ENCODE measurements around the gene CDS1.

DNA sequence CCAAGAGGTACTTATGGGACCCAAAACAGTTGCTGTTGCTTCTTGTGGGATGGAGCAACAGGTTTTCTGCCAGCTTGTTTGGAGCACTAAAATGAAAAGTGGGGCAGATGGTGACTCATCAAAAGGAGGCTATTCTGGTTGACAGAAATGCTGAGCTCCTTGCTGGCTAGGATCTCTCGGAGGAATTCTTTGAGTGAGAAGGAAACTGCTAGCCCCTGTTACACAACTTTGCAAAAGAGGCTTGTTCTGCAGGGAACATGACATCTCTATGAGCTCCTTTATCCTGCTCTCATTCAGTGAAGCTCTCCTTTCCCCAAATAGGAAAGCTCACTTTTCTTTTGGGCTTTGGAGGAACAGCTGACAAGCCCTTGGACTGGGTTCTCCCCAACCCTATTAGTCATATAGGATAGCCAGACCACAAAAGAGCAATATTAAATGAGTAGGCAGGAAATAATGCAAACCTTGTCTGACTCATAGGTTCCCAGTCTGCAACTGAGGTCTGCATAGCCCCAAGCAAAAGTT, 108.3 kb downstream of the CDS1 start:
- TF ChIP-seq, protein P1, sequence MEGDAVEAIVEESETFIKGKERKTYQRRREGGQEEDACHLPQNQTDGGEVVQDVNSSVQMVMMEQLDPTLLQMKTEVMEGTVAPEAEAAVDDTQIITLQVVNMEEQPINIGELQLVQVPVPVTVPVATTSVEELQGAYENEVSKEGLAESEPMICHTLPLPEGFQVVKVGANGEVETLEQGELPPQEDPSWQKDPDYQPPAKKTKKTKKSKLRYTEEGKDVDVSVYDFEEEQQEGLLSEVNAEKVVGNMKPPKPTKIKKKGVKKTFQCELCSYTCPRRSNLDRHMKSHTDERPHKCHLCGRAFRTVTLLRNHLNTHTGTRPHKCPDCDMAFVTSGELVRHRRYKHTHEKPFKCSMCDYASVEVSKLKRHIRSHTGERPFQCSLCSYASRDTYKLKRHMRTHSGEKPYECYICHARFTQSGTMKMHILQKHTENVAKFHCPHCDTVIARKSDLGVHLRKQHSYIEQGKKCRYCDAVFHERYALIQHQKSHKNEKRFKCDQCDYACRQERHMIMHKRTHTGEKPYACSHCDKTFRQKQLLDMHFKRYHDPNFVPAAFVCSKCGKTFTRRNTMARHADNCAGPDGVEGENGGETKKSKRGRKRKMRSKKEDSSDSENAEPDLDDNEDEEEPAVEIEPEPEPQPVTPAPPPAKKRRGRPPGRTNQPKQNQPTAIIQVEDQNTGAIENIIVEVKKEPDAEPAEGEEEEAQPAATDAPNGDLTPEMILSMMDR (IDR thresholded peaks at IDR 0.05; ENCODE audit: extremely low read depth in 1 of 2, insufficient read depth in 1 of 2, low read depth in 1 of 2, low read length in 2 of 2): no peak
- TF ChIP-seq POLR2A (IDR thresholded peaks at IDR 0.05; ENCODE audit: low read depth, low read length) (no peak), EZH2 (IDR thresholded peaks at IDR 0.05; ENCODE audit: borderline replicate concordance, low read depth, low read length, severe bottlenecking) (no peak), POLR2AphosphoS5 (IDR thresholded peaks at IDR 0.05; ENCODE audit: insufficient read depth, low read depth, low read length) (peak; percentile 53), JUN (IDR thresholded peaks at IDR 0.05; ENCODE audit: borderline replicate concordance, insufficient read depth, insufficient read length, low read depth) (peak; percentile 62)
- TF ChIP-seq, protein P2, sequence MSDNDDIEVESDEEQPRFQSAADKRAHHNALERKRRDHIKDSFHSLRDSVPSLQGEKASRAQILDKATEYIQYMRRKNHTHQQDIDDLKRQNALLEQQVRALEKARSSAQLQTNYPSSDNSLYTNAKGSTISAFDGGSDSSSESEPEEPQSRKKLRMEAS (IDR thresholded peaks at IDR 0.05; ENCODE audit: insufficient read depth, insufficient read length): no peak
